ENCODE measurements around the gene RIC3. TPM values are rescaled to one million over a fixed set of nuclear protein-coding genes. Genes with fewer than 3 reads are reported as not detected.

The RIC3 gene, protein sequence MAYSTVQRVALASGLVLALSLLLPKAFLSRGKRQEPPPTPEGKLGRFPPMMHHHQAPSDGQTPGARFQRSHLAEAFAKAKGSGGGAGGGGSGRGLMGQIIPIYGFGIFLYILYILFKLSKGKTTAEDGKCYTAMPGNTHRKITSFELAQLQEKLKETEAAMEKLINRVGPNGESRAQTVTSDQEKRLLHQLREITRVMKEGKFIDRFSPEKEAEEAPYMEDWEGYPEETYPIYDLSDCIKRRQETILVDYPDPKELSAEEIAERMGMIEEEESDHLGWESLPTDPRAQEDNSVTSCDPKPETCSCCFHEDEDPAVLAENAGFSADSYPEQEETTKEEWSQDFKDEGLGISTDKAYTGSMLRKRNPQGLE
- total RNA-seq (2014; rRNA removed) (not detected in 2 replicates), Bru-seq, nascent RNA (percentile 13 among the genes with signal in this experiment), BruChase-seq, experiment 1, labeled RNA remaining after a 6-hour chase (percentile 6 among the genes with signal in this experiment), BruChase-seq, experiment 2, labeled RNA remaining after a 2-hour chase (percentile 8 among the genes with signal in this experiment)
- long read RNA-seq = 0 reads

GRCh38 chr11:8168485-8169257 lies at the start of gene RIC3:
RIC3 (minus strand) TSS chr11:8169025; CDS start chr11:8168989, 36 bp downstream.
- Histone ChIP-seq H2AFZ (ENCODE audit: low read length) (no peak within 1 kb of the TSS), H3K9me3 (ENCODE audit: low read length) (no peaks in the 10 kb centered on the region), H3K79me2 (ENCODE audit: low read length) (no peaks in the 10 kb centered on the region), H3K27me3 (ENCODE audit: low read length) (peaks cover 34% of the 10 kb centered on the region), H3K4me1 (ENCODE audit: insufficient read depth, low read length) (0 out of 2 replicates have a peak, but pooled peaks cover 5% of the 10 kb centered on the region), H3F3A (ENCODE audit: low read length, unreplicated experiment) (no peaks in the 10 kb centered on the region), H3K36me3 (ENCODE audit: low read depth, low read length) (no peaks in the 10 kb centered on the region), H3K27ac (ENCODE audit: low read length) (no peak within 1 kb of the TSS), H3K9ac (ENCODE audit: low read length) (no peak within 1 kb of the TSS), H4K20me1 (ENCODE audit: low read length) (no peaks in the 10 kb centered on the region), H3K4me3 (ENCODE audit: low read length) (no peak within 1 kb of the TSS), H3K9me2 (replicated peaks; ENCODE audit: low read length) (no peaks in the 10 kb centered on the region), H3K4me2 (ENCODE audit: low read length) (no peak within 1 kb of the TSS)
- ATAC-seq (no peak), DNase-seq (no peak)
- ChIA-PET POLR2A (ENCODE audit: unreplicated experiment) (no interaction called here), CTCF (no interaction called here)
- no peak for TF ChIP-seq CTCF (conservative IDR thresholded peaks at IDR 0.05; ENCODE audit: low read depth, low read length)
- TF ChIP-seq EZH2phosphoT487 (IDR thresholded peaks at IDR 0.05; ENCODE audit: borderline replicate concordance, low read length) = no peak
- TF ChIP-seq EZH2 (IDR thresholded peaks at IDR 0.05; ENCODE audit: low read length, unreplicated experiment) = no peak
- BruUV-seq (replicated peaks) = no TSS peak
- intact Hi-C loops (cut with micrococcal nuclease) = no loop called here

DNA sequence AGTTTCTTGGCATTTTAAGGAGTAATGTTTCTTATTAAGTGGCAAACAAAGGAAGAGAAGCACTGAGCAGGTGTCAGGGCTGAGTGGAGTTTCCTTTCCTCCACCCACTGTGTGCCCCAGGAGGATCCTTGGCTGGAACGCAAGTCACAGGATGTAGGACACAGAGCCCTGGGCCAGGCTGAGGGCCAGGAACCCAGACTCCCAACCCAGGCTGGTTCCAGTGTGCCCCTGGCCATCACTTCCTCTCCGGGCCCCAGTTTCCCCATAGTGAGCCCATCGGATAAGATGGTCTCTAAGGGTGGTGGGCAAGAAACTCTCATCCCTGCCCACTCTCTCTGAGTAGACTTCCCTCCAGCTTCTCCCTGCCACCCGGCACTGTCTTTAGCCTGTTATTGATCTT lies 49.6 kb upstream of the RIC3 start:
- ChIA-PET CTCF (no interaction called here), POLR2A (ENCODE audit: unreplicated experiment) (no interaction called here)
- H3K27me3 ChIP-seq (ENCODE audit: low read length) = peaks cover 13% of the 10 kb centered on the region; the same call in 1 of the 2 replicates
- no peaks in the 10 kb centered on the region for H3F3A ChIP-seq (ENCODE audit: low read length, unreplicated experiment)
- no peaks in the 10 kb centered on the region for H3K4me1 ChIP-seq (ENCODE audit: insufficient read depth, low read length)
- no peaks in the 10 kb centered on the region for H3K36me3 ChIP-seq (ENCODE audit: low read depth, low read length)
- H3K27ac ChIP-seq (ENCODE audit: low read length) = no peak overlapping the region
- intact Hi-C loops (cut with micrococcal nuclease) = no loop called here
- H2AFZ ChIP-seq (ENCODE audit: low read length) = no peak overlapping the region
- no peaks in the 10 kb centered on the region for H3K9me2 ChIP-seq (replicated peaks; ENCODE audit: low read length)
- ATAC-seq (no peak), DNase-seq (no peak)
- H3K4me3 ChIP-seq (ENCODE audit: low read length) = no peak overlapping the region
- H3K4me2 ChIP-seq (ENCODE audit: low read length) = no peak overlapping the region
- no peaks in the 10 kb centered on the region for H3K9me3 ChIP-seq (ENCODE audit: low read length)
- no peaks in the 10 kb centered on the region for H4K20me1 ChIP-seq (ENCODE audit: low read length)
- no peak overlapping the region for H3K9ac ChIP-seq (ENCODE audit: low read length)
- no peaks in the 10 kb centered on the region for H3K79me2 ChIP-seq (ENCODE audit: low read length)
- no TSS peak for BruUV-seq (replicated peaks)
- TF ChIP-seq CTCF (conservative IDR thresholded peaks at IDR 0.05; ENCODE audit: low read depth, low read length) (no peak), EZH2phosphoT487 (IDR thresholded peaks at IDR 0.05; ENCODE audit: borderline replicate concordance, low read length) (no peak), EZH2 (IDR thresholded peaks at IDR 0.05; ENCODE audit: low read length, unreplicated experiment) (no peak)
